HepG2 (cell line): ENCODE data around the gene PALMD. TPM values are rescaled to one million over a fixed set of nuclear protein-coding genes. Genes with fewer than 3 reads are reported as not detected.

ENCODE experiments used
- ATAD3A ChIP-seq: sonication (generic); formaldehyde crosslinking; IDR thresholded peaks from 2 replicates; pipeline ENCODE4 v1.4.0; 2020; ENCODE audit warnings: missing genetic modification reagents
- CEBPB ChIP-seq: IDR thresholded peaks from 2 replicates; pipeline ENCODE4 v1.6.1; 2011; ENCODE audit warnings: low read depth, low read length, improper control_type of control experiment, borderline replicate concordance
- GABPA ChIP-seq, 2 experiments: IDR thresholded peaks; 2 replicates each; pipeline ENCODE4 v1.6.1; 2011 to 2016; ENCODE audit warnings: low read depth in 2 of 2, low read length in 1 of 2, missing biosample characterization in 1 of 2, missing genetic modification characterization in 1 of 2
- HMG20B ChIP-seq: conservative IDR thresholded peaks from 2 replicates; pipeline ENCODE4 v1.6.1; 2016; ENCODE audit warnings: missing genetic modification reagents, missing compliant biosample characterization
- IKZF1 ChIP-seq: fragments of 450-650 bp; IDR thresholded peaks from 2 replicates; pipeline ENCODE4 v1.7.1; 2016
- ISX ChIP-seq: sonication (generic); formaldehyde crosslinking; conservative IDR thresholded peaks from 2 replicates; pipeline ENCODE4 v1.5.0; 2020; ENCODE audit warnings: missing genetic modification reagents
- JARID2 ChIP-seq: sonication (generic); formaldehyde crosslinking; IDR thresholded peaks from 2 replicates; pipeline ENCODE4 v1.8.1; 2023; ENCODE audit warnings: missing genetic modification reagents, inconsistent platforms; ENCODE audit not compliant: insufficient replicate concordance
- MTERF4 ChIP-seq: sonication (generic); formaldehyde crosslinking; IDR thresholded peaks from 2 replicates; pipeline ENCODE4 v1.8.0; 2023; ENCODE audit warnings: mild to moderate bottlenecking, missing genetic modification reagents
- NR1H2 ChIP-seq: sonication (generic); formaldehyde crosslinking; IDR thresholded peaks from 2 replicates; pipeline ENCODE4 v1.8.1; 2022; ENCODE audit warnings: low read depth, missing genetic modification reagents, borderline replicate concordance
- RFX3 ChIP-seq: IDR thresholded peaks from 2 replicates; pipeline ENCODE4 v1.6.1; 2016; ENCODE audit warnings: missing biosample characterization, missing genetic modification reagents
- SPEN ChIP-seq: sonication (generic); formaldehyde crosslinking; IDR thresholded peaks from 2 replicates; pipeline ENCODE4 v1.5.1; 2020; ENCODE audit warnings: low read depth, mild to moderate bottlenecking, missing genetic modification reagents
- TERF1 ChIP-seq: sonication (generic); formaldehyde crosslinking; IDR thresholded peaks from 2 replicates; pipeline ENCODE4 v1.8.0; 2022; ENCODE audit warnings: mild to moderate bottlenecking, missing genetic modification reagents, moderate library complexity
- USF2 ChIP-seq, 2 experiments: sonication (generic) in 1 of 2; formaldehyde crosslinking in 1 of 2; IDR thresholded peaks; 2 replicates each; pipeline versions ENCODE4 v1.5.1 to v1.6.1; 2011 to 2020; ENCODE audit warnings: borderline replicate concordance in 1 of 2, low read depth in 1 of 2, low read length in 1 of 2, mild to moderate bottlenecking in 1 of 2, missing genetic modification reagents in 1 of 2, moderate library complexity in 1 of 2
- ZBTB4 ChIP-seq: sonication (generic); formaldehyde crosslinking; IDR thresholded peaks from 2 replicates; pipeline ENCODE4 v1.4.0; 2020; ENCODE audit warnings: missing genetic modification reagents, mild to moderate bottlenecking, borderline replicate concordance
- ZIK1 ChIP-seq: sonication (generic); formaldehyde crosslinking; IDR thresholded peaks from 2 replicates; pipeline ENCODE4 v1.5.0; 2020; ENCODE audit warnings: mild to moderate bottlenecking, low read depth, missing genetic modification reagents, borderline replicate concordance
- ZNF260 ChIP-seq: sonication (generic); formaldehyde crosslinking; IDR thresholded peaks from 2 replicates; pipeline ENCODE4 v1.4.0; 2020; ENCODE audit warnings: missing genetic modification reagents, low read depth, mild to moderate bottlenecking, borderline replicate concordance
- ZNF3 ChIP-seq: IDR thresholded peaks from 2 replicates; pipeline ENCODE4 v1.7.0; 2017; ENCODE audit warnings: inconsistent platforms
- ZNF317 ChIP-seq: sonication (generic); formaldehyde crosslinking; IDR thresholded peaks from 2 replicates; pipeline ENCODE4 v1.5.0; 2020; ENCODE audit warnings: mild to moderate bottlenecking, missing genetic modification reagents
- ZNF350 ChIP-seq: sonication (generic); formaldehyde crosslinking; IDR thresholded peaks from 2 replicates; pipeline ENCODE4 v1.4.0; 2020; ENCODE audit warnings: mild to moderate bottlenecking, low read depth, missing genetic modification reagents, borderline replicate concordance
- ZNF431 ChIP-seq: sonication (generic); formaldehyde crosslinking; IDR thresholded peaks from 2 replicates; pipeline ENCODE4 v1.9.0; 2022; ENCODE audit warnings: missing genetic modification reagents, low read depth, mild to moderate bottlenecking, borderline replicate concordance
- ZNF7 ChIP-seq: IDR thresholded peaks from 2 replicates; pipeline ENCODE4 v1.6.1; 2016; ENCODE audit warnings: missing biosample characterization, missing genetic modification reagents
- ZNF724P ChIP-seq: sonication (generic); formaldehyde crosslinking; IDR thresholded peaks from 2 replicates; pipeline ENCODE4 v1.8.0; 2022; ENCODE audit warnings: missing genetic modification reagents, borderline replicate concordance
- polyA plus RNA-seq, 8 experiments: library from polyadenylated mRNA; depleted of rRNA in 3 of 8; stranded (reverse) in 7 of 8; unstranded in 1 of 8; fragments of >200 nt; fragmentation: Illumina TruSeq in 4 of 8; extraction: Trizol in 4 of 8; gene quantifications; 2 replicates each; pipeline versions ENCODE4 v1.2.1 to v1.2.3, GENCODE V29; 2011 to 2016; ENCODE audit warnings: low read depth in 4 of 8, missing spikeins in 1 of 8, mixed read lengths in 1 of 8; ENCODE audit not compliant: insufficient read depth in 1 of 8
- total RNA-seq, 5 experiments: library from RNA; depleted of rRNA; stranded (reverse); fragments of >200 nt; fragmentation: Illumina TruSeq; extraction: Trizol; gene quantifications; 2 replicates each; pipeline ENCODE4 v1.2.3, GENCODE V29; 2016; ENCODE audit warnings: low read depth in 1 of 5

PALMD gene
- total and polyA plus RNA-seq, 2 of the 13 experiments (the other 11 are each of a cell fraction or from before 2014, with no cell fraction given): 5.5 to 31.1 TPM

- TF ChIP-seq TERF1 (no peak), JARID2 (CRISPR knock-in tag) (no peak), RFX3 (CRISPR knock-in tag) (no peak), ZNF431 (no peak), ZBTB4 (CRISPR knock-in tag) (no peak), ZNF350 (peak; percentile 40; the same call in 1 of the 2 replicates), ATAD3A (CRISPR knock-in tag) (no peak), USF2 (IDR thresholded peaks at IDR 0.05; ENCODE audit: low read depth, low read length) (no peak), USF2 (CRISPR knock-in tag; IDR thresholded peaks at IDR 0.05; ENCODE audit: borderline replicate concordance) (no peak), SPEN (CRISPR knock-in tag) (no peak), GABPA (IDR thresholded peaks at IDR 0.05; ENCODE audit: low read depth, low read length) (no peak), GABPA (CRISPR knock-in tag; IDR thresholded peaks at IDR 0.05; ENCODE audit: low read depth) (no peak), ZNF3 (CRISPR knock-in tag) (no peak), ZNF724P (CRISPR knock-in tag) (no peak), ISX (CRISPR knock-in tag) (no peak), ZIK1 (no peak), ZNF260 (CRISPR knock-in tag) (no peak), NR1H2 (CRISPR knock-in tag) (no peak), HMG20B (CRISPR knock-in tag) (no peak), ZNF317 (CRISPR knock-in tag) (0 out of 2 replicates have a peak, but pooled peaks have one; percentile 38), ZNF7 (CRISPR knock-in tag) (no peak), IKZF1 (no peak), MTERF4 (CRISPR knock-in tag) (no peak), CEBPB (no peak)
Measured at GRCh38 chr1:99645699-99646531, at the start of gene PALMD (continued).
